DOHH2 (cell line): ENCODE data around the gene AGO3.

Experiments
- EZH2phosphoT487 ChIP-seq: fragments of 200-600 bp; sonication (generic); IDR thresholded peaks from 2 replicates; pipeline ENCODE4 v1.6.1; 2017; ENCODE audit warnings: borderline replicate concordance, mild to moderate bottlenecking, antibody characterized with exemption, low read length, moderate library complexity, mixed read lengths
- TF ChIP-seq, protein P1 (sequence below): fragments of 200-600 bp; sonication (generic); IDR thresholded peaks from one replicate; pipeline ENCODE4 v1.5.1; 2014; ENCODE audit warnings: antibody characterized with exemption, mild to moderate bottlenecking, low read depth, low read length; ENCODE audit not compliant: poor library complexity, severe bottlenecking

DNA sequence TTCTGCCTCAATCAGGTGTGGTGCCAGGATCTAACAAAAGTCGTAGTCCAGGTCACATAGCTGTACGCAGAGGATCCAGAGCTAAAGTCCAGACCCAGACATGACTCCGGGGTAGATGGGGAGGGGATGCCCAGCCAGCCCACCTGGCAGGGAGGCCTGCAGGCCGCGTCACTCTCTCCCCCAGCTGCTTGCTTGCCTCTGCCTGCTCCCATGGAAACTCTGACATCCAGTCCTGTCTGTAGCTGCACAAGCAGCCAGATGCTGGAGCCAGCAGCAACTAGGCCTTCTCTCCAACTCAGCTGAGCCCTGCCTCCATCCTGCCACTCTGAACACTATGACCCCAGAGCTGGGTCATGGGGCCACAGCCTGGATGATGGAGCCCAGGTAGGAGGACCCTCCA, 186.0 kb downstream of the AGO3 start:
- TF ChIP-seq, protein P1, sequence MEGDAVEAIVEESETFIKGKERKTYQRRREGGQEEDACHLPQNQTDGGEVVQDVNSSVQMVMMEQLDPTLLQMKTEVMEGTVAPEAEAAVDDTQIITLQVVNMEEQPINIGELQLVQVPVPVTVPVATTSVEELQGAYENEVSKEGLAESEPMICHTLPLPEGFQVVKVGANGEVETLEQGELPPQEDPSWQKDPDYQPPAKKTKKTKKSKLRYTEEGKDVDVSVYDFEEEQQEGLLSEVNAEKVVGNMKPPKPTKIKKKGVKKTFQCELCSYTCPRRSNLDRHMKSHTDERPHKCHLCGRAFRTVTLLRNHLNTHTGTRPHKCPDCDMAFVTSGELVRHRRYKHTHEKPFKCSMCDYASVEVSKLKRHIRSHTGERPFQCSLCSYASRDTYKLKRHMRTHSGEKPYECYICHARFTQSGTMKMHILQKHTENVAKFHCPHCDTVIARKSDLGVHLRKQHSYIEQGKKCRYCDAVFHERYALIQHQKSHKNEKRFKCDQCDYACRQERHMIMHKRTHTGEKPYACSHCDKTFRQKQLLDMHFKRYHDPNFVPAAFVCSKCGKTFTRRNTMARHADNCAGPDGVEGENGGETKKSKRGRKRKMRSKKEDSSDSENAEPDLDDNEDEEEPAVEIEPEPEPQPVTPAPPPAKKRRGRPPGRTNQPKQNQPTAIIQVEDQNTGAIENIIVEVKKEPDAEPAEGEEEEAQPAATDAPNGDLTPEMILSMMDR = no peak
- no peak for TF ChIP-seq EZH2phosphoT487
